Activated CD4-positive, alpha-beta memory T cell treated with anti-CD3 and anti-CD28 coated beads, Interleukin-2, amount 10 ng/mL, durations not matched to agents 7 days and 5 days (primary cell): Measurements from ENCODE around the gene LRRC74A. TPM values are rescaled to one million over a fixed set of nuclear protein-coding genes. Genes with fewer than 3 reads are reported as not detected.
"Not testable (repeated sequence)": the region's sequence is repeated elsewhere in the genome, so short reads cannot be mapped to it uniquely, and the experiment has no call there.

Experiments used
- CTCF ChIA-PET: fragments of 350-600 bp; sonication (Branson Sonifier 250); formaldehyde crosslinking; loops from one replicate; lab custom pipeline; 2021; ENCODE audit warnings: antibody characterized with exemption, inconsistent platforms; lab: Charles Lee
- POLR2A ChIA-PET: fragments of 350-600 bp; sonication (Branson Sonifier 250); formaldehyde crosslinking; loops from one replicate; lab custom pipeline; 2021; ENCODE audit warnings: antibody characterized with exemption; lab: Charles Lee
- DNase-seq: peaks from one replicate; pipeline ENCODE4 v3.0.0-alpha.2; 2020
- H3K27ac Mint-ChIP-seq: one replicate; pipeline ENCODE4 v1.8.0; 2021; ENCODE audit warnings: mild to moderate bottlenecking, mixed read lengths
- H3K27me3 Mint-ChIP-seq: one replicate; pipeline ENCODE4 v1.8.0; 2021; ENCODE audit warnings: mixed read lengths
- H3K36me3 Mint-ChIP-seq: one replicate; pipeline ENCODE4 v1.8.0; 2021; ENCODE audit warnings: low read depth, mixed read lengths
- H3K4me1 Mint-ChIP-seq: one replicate; pipeline ENCODE4 v1.8.0; 2021; ENCODE audit warnings: mixed read lengths
- H3K4me3 Mint-ChIP-seq: one replicate; pipeline ENCODE4 v1.8.0; 2021; ENCODE audit warnings: mild to moderate bottlenecking, mixed read lengths
- H3K9me3 Mint-ChIP-seq: one replicate; pipeline ENCODE4 v1.8.0; 2021; ENCODE audit warnings: mixed read lengths
- total RNA-seq, 2 experiments: library from RNA; stranded (reverse); gene quantifications; one replicate each; pipeline ENCODE4 v1.2.3, GENCODE V29; 2021

Gene LRRC74A
- total RNA-seq, 2 experiments from 2014 or later, result not detected

DNA sequence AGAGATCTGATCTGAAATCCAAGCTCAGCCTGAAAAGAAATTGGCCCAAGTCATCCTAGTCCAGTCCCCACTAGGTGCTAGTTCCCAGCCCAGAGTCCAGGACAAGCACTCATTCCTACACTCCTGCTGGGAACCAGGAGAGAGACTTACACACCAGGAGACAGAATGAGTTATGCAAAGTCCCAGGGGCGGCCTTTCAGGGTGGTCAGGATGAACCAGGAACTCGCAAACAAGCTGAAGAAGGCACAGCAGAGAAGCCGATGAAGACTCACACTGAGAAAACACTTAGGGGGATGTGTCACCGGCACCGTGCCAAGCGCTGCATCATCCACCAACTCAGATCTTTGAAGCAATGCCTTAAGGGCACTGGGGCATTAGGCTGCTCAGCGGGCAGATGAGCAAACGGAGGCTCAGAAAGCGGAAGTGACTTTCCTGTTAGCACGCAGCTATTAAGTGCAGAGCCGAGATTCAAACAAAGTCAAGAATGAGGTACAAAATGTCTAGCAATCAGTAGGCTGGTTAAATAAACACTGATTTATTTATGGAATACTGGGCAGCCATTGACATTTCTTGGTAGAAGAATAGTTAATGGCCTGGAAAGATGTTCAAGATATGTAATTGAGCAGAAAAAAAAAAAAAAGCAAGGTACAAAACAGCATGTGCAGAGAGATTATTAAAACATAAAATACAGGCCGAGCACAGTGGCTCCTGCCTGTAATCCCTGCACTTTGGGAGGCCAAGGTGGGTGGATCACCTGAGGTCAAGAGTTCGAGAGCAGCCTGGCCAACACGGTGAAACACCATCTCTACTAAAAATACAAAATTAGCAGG is 78.7 kb downstream of the LRRC74A start:
- peaks cover 4% of the 10 kb centered on the region for H3K27me3 Mint-ChIP-seq
- POLR2A ChIA-PET, result interaction anchor here (1.0 to 1.4 kb wide), 2 partner anchors 8 to 57 kb away, joined by 4 read pairs; no protein-coding TSS in a partner anchor
- H3K36me3 Mint-ChIP-seq, result peaks cover 4% of the 10 kb centered on the region
- H3K4me3 Mint-ChIP-seq, result no peak overlapping the region
- CTCF ChIA-PET, result interaction anchor here (0.7 to 2.7 kb wide), 4 partner anchors 8 to 57 kb away, joined by 3 to 13 read pairs (median 4); no protein-coding TSS in a partner anchor
- H3K4me1 Mint-ChIP-seq, result peaks cover 34% of the 10 kb centered on the region
- H3K27ac Mint-ChIP-seq, result no peak overlapping the region
- DNase-seq, result peak; percentile 64
- peaks cover 6% of the 10 kb centered on the region for H3K9me3 Mint-ChIP-seq

GRCh38 chr14:76908834-76909233 is 82.6 kb downstream of the LRRC74A start:
- ChIA-PET CTCF (interaction anchor here (0.6 to 12.5 kb wide), 11 partner anchors 21 to 158 kb away, joined by 3 to 200 read pairs (median 4); no protein-coding TSS in a partner anchor), POLR2A (interaction anchor here (0.7 to 1.5 kb wide), 8 partner anchors 49 to 212 kb away, joined by 3 to 5 read pairs (median 4); partner anchors contain the start of gene IRF2BPL)
- H3K27me3 Mint-ChIP-seq, result no peaks in the 10 kb centered on the region
- peaks cover 58% of the 10 kb centered on the region for H3K4me1 Mint-ChIP-seq
- H3K4me3 Mint-ChIP-seq, result no peak overlapping the region
- peak; percentile 81 for DNase-seq
- H3K36me3 Mint-ChIP-seq, result peaks cover 4% of the 10 kb centered on the region
- peak overlapping the region; percentile 95 for H3K27ac Mint-ChIP-seq
- peaks cover 6% of the 10 kb centered on the region for H3K9me3 Mint-ChIP-seq

GRCh38 chr14:76909266-76909665 is 83.1 kb downstream of the LRRC74A start:
- Mint-ChIP-seq H3K27ac (peak overlapping the region; percentile 95), H3K4me1 (peaks cover 56% of the 10 kb centered on the region), H3K27me3 (no peaks in the 10 kb centered on the region), H3K4me3 (no peak overlapping the region), H3K9me3 (peaks cover 6% of the 10 kb centered on the region), H3K36me3 (peaks cover 4% of the 10 kb centered on the region)
- no peak for DNase-seq
- POLR2A ChIA-PET, result interaction anchor here (1.0 to 1.5 kb wide), 8 partner anchors 53 to 211 kb away, joined by 3 to 5 read pairs (median 4); partner anchors contain the start of gene IRF2BPL
- CTCF ChIA-PET, result interaction anchor here (0.6 to 12.5 kb wide), 11 partner anchors 20 to 158 kb away, joined by 3 to 200 read pairs (median 4); no protein-coding TSS in a partner anchor

GRCh38 chr14:76910371-76910890 is 84.2 kb downstream of the LRRC74A start:
- H3K4me3 Mint-ChIP-seq, result no peak overlapping the region
- POLR2A ChIA-PET, result interaction anchor here (1.1 to 1.2 kb wide), 3 partner anchors 144 to 160 kb away, joined by 3 read pairs; no protein-coding TSS in a partner anchor
- no peak for DNase-seq
- CTCF ChIA-PET, result interaction anchor here (0.9 to 12.5 kb wide), 7 partner anchors 20 to 184 kb away, joined by 3 to 200 read pairs (median 14); no protein-coding TSS in a partner anchor
- no peaks in the 10 kb centered on the region for H3K27me3 Mint-ChIP-seq
- peak overlapping the region; percentile 53 for H3K27ac Mint-ChIP-seq
- H3K9me3 Mint-ChIP-seq, result peaks cover 6% of the 10 kb centered on the region
- H3K4me1 Mint-ChIP-seq, result peaks cover 55% of the 10 kb centered on the region
- H3K36me3 Mint-ChIP-seq, result peaks cover 4% of the 10 kb centered on the region

GRCh38 chr14:76911473-76911872 is 85.3 kb downstream of the LRRC74A start:
- H3K4me1 Mint-ChIP-seq, result peaks cover 55% of the 10 kb centered on the region
- peak overlapping the region; percentile 6 for H3K27ac Mint-ChIP-seq
- H3K9me3 Mint-ChIP-seq, result peaks cover 6% of the 10 kb centered on the region
- peaks cover 4% of the 10 kb centered on the region for H3K36me3 Mint-ChIP-seq
- CTCF ChIA-PET, result interaction anchor here (0.5 to 12.5 kb wide), 11 partner anchors 10 to 183 kb away, joined by 3 to 200 read pairs (median 15); no protein-coding TSS in a partner anchor
- no peaks in the 10 kb centered on the region for H3K27me3 Mint-ChIP-seq
- no peak overlapping the region for H3K4me3 Mint-ChIP-seq
- DNase-seq, result no peak
- POLR2A ChIA-PET, result interaction anchor here (1.0 to 1.4 kb wide), 6 partner anchors 45 to 159 kb away, joined by 3 to 5 read pairs (median 3); no protein-coding TSS in a partner anchor

DNA sequence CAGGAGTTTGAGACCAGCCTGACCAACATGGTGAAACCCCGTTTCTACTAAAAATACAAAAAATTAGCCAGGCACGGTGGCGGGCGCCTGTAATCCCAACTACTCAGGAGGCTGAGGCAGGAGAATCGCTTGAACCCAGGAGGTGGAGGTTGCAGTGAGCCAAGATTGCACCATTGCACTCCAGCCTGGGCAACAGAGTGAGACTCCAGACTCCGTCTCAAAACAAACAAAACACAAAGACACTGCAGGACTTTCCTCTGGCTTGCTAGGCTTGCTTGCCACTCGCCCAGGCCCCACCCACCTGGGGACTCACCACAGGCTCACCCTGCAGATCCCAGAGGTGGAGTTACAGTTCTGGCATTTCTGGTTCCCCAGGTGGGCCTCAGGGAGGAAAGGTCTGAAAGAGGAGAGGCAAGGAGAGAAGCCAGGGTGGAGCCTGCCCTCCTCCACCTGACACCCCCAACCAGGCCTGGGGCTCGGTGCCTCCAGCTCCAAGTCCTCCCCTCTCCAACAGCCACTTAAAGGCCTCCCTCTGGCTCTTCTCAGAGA is 88.4 kb downstream of the LRRC74A start:
- not testable (repeated sequence) for H3K9me3 Mint-ChIP-seq, H3K27me3 Mint-ChIP-seq, DNase-seq, H3K4me3 Mint-ChIP-seq, H3K27ac Mint-ChIP-seq, H3K36me3 Mint-ChIP-seq
- peaks cover 58% of the 10 kb centered on the region for H3K4me1 Mint-ChIP-seq
- POLR2A ChIA-PET, result interaction anchor here (1.4 to 3.6 kb wide), 4 partner anchors 41 to 138 kb away, joined by 5 to 12 read pairs (median 8); no protein-coding TSS in a partner anchor
- CTCF ChIA-PET, result interaction anchor here (0.6 to 12.5 kb wide), 17 partner anchors 15 to 1195 kb away, joined by 3 to 200 read pairs (median 11); no protein-coding TSS in a partner anchor

DNA sequence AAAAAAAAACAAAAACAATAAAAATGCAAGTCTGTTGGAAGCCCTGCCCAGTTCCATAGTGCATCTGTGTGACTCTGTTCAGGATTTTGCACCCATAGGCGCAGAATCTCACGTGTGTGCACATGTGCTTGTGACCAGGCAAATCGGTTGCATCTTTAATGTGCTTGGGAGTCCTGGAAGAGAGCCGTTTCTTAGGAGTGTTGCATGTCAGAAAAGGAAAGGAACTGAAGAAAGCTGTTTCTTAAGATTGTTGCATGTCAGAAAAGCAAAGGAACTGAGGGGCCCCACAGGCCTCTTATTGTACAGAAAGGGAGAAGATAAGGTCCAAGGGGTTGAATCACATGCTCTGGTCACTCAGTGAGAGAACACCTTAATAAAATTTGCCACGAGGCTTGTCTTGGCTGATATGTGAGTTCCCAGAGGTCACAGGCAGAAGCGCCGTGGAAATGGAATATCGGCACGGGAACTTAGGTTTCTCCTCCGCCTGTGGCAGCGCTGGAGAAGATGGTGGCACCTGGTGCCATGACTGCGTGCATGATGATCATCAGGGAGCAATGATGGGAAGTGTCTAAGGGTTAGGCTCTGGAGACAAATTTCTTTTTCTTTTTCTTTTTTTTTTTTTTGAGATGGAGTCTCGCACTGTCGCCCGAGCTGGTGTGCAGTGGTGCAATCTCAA is 90.0 kb downstream of the LRRC74A start:
- Mint-ChIP-seq H3K9me3 (no peaks in the 10 kb centered on the region), H3K4me3 (no peak overlapping the region), H3K27me3 (no peaks in the 10 kb centered on the region), H3K4me1 (peaks cover 58% of the 10 kb centered on the region), H3K27ac (no peak overlapping the region), H3K36me3 (no peaks in the 10 kb centered on the region)
- no peak for DNase-seq
- ChIA-PET CTCF (interaction anchor here (1.0 to 12.5 kb wide), 10 partner anchors 10 to 151 kb away, joined by 3 to 200 read pairs (median 6); no protein-coding TSS in a partner anchor), POLR2A (interaction anchor here (0.6 to 1.4 kb wide), 4 partner anchors 9 to 53 kb away, joined by 3 to 5 read pairs (median 4); no protein-coding TSS in a partner anchor)

- no peaks in the 10 kb centered on the region for H3K36me3 Mint-ChIP-seq
- H3K9me3 Mint-ChIP-seq, result no peaks in the 10 kb centered on the region
- POLR2A ChIA-PET, result interaction anchor here (0.6 to 1.1 kb wide), 5 partner anchors 42 to 119 kb away, joined by 3 to 5 read pairs (median 3); no protein-coding TSS in a partner anchor
- peaks cover 52% of the 10 kb centered on the region for H3K4me1 Mint-ChIP-seq
- no peak for DNase-seq
- H3K27me3 Mint-ChIP-seq, result no peaks in the 10 kb centered on the region
- CTCF ChIA-PET, result interaction anchor here (0.9 to 12.5 kb wide), 10 partner anchors 11 to 150 kb away, joined by 3 to 200 read pairs (median 4); no protein-coding TSS in a partner anchor
- H3K4me3 Mint-ChIP-seq, result no peak overlapping the region
- no peak overlapping the region for H3K27ac Mint-ChIP-seq
Measured at GRCh38 chr14:76917158-76917596, 91.0 kb downstream of the LRRC74A start.

DNA sequence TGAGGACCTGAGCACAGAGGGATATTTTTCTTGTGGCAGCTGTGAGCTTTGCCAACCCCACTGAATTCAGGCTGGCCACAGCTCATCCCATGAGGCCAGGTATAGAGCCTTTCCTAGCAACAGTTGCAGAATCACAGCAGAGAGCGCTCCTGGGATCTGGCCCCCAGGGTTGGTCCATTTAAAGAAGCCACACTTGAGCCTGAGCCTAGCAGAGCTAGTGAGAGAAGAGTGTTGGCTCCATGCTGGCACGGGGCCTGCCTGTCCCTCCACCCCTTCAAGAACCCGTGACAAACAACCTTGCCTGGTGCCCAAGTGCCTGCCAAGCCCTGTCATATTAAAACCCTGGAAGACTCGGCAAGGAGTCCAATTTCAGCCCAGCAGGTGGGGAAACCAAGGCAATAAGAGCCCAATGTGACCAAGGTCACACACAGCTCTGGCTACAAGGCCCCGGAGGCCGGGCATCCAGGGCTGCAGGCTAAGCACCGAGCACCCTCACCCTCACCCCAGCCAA is 91.6 kb downstream of the LRRC74A start:
- CTCF ChIA-PET, result interaction anchor here (0.9 to 12.5 kb wide), 8 partner anchors 13 to 149 kb away, joined by 3 to 200 read pairs (median 4); no protein-coding TSS in a partner anchor
- POLR2A ChIA-PET, result interaction anchor here (0.6 to 1.7 kb wide), 6 partner anchors 41 to 119 kb away, joined by 3 to 5 read pairs (median 3); partner anchors contain the start of gene IRF2BPL
- DNase-seq, result no peak
- Mint-ChIP-seq H3K27me3 (peaks cover 4% of the 10 kb centered on the region), H3K36me3 (no peaks in the 10 kb centered on the region), H3K4me1 (peaks cover 54% of the 10 kb centered on the region), H3K9me3 (no peaks in the 10 kb centered on the region), H3K27ac (no peak overlapping the region), H3K4me3 (no peak overlapping the region)

DNA sequence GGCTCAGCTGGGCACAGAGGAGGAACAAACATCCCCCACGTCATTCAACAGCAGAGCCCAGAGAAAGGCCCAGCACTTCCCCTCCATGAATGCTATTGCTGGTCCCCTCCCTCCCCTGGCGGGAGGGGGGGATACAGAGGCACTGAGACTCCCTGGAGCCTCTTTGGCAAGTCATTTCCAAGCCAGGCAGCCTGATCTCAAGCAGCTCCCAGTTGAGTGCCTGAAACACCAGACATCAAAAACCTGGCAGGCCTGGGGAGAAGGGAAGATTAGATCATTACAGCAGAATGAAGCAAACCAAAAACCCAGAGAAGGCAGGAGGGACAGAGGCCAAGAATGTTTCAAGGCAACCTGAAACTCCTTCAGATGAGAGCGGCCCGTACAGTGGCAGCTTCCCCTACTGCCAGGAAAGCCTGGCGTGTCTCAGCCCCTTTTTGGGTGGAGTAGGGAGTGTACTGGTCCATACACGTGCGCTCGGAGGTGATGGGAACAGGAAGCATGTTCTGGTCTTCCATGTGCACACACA is 92.1 kb downstream of the LRRC74A start:
- no peak for DNase-seq
- H3K27me3 Mint-ChIP-seq, result peaks cover 5% of the 10 kb centered on the region
- ChIA-PET POLR2A (interaction anchor here (0.9 to 1.9 kb wide), 4 partner anchors 37 to 118 kb away, joined by 3 to 6 read pairs (median 4); partner anchors contain the start of gene IRF2BPL), CTCF (interaction anchor here (1.1 to 12.5 kb wide), 5 partner anchors 12 to 149 kb away, joined by 3 to 200 read pairs (median 20); no protein-coding TSS in a partner anchor)
- H3K9me3 Mint-ChIP-seq, result no peaks in the 10 kb centered on the region
- no peak overlapping the region for H3K4me3 Mint-ChIP-seq
- H3K4me1 Mint-ChIP-seq, result peaks cover 54% of the 10 kb centered on the region
- no peak overlapping the region for H3K27ac Mint-ChIP-seq
- no peaks in the 10 kb centered on the region for H3K36me3 Mint-ChIP-seq
